NCI-H1694 (cell line): ENCODE results near the gene SAMD4B.

Experiments
- DNase-seq: peaks from one replicate; lab custom pipeline; 2025; lab: John Stamatoyannopoulos, UW

The SAMD4B gene

DNA sequence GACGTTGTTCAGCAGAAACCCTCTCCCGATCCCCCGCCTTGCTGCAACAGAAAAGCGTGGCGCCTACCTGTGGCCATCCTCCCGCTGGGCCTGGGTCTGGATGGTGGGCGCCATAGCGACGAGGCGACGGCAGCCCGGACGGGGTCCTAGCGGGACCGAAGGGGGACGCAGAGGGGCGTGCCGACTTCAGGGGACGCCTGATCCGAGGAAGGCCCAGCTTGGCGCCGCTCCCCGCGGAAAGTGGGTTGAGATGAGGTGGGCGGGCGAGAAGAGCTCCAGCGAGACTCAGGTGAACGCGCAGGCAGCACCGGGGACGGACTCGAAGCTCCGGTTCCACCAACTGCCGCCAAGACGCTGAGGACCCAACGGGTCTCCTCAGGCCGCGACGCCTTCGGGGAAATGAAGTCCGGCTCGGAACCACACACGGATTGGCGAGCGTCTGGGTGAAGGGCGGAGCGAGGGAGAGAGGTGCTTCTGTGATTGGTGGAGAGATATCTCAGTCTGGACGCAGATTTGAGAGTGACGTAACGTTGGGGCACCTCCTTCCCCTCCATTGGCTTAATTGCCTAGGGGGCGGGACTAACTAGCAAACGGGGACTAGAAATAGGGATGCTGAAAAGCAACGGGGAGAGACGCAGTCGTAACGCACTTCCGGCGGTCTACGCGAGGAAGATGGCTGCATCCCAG, 48.7 kb downstream of the SAMD4B start, which contains the start of the genes MED29 and PAF1:
TSS of gene MED29 (plus strand) at position 628 of the 687 bp plus-strand sequence. CDS start at position 673, 45 bp downstream.
TSS of gene PAF1 (minus strand) at position 356 of the 687 bp plus-strand sequence. CDS start at position 114, 242 bp downstream.
- DNase-seq: peak; percentile 99

DNA sequence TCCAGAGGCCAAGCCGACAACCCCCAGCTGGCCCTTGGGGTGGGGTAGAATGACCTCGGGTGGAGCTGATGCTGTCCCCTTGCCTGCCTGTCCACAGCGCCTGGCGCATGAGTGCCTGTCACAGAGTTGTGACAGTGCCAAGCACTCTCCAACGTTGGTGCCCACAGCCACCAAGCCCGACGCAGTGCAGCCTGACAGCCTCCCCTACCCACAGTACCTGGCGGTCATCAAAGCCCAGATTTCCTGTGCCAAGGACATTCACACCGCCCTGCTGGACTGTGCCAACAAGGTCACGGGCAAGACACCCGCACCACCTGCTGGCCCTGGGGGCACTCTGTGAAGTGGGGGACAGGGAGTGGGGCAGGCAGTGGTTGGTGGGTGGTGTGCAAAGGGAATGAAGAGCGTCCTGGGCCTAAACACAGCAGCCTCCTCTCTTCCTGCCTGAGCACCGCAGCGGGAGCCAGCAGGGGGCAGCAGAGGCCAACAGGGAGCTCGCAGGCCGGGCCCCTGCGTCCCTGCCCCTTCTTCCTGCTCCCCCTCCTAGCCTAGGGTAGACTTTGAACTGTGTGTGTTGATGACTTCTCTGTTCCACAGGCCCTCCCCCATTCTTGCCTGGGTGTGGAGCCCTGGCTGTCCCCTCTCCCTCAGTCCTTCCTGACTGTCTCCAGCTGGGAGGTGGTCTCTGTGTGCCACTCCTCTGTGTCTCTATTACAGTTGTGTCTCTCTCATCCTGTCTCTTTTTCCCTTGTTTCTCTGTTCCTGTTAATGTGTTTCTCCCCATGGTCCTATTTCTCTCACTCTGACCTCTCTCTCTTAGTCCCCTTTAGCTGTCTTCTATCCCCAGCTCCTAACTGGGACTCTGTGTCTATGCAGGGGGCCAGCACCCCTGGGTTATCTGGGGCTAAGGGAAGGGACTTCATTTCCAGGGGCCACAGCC, 55.4 kb downstream of the SAMD4B start:
- peak; percentile 67 for DNase-seq

DNA sequence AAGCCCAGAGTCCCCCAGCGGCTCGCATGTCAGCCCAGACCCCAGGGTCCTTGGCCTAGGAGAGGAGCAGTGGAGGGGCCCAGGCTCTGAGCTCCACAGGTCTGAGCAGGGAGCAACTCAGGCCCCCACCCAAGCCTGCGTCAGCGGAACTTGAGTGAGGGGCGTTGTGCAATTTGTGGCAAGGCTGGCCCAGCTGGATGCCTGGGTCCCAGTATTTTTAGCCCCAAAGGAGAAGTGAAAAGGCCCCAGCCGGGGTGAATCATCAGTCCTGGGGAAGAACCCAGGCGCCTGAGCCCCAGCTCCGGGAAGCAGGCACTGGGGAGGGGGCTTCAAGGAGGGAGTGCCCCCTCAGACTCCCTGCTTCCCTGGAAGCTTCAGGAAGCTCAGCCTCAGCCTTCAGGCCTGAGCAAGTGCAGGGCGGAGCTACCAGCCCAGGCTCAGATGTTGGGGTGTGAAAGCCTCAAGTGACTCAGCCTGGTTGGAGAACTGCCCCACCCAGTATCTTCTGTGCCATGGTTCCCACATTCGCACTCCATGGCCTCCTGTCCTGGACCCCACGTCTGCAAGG, 56.2 kb downstream of the SAMD4B start:
- no peak for DNase-seq

DNA sequence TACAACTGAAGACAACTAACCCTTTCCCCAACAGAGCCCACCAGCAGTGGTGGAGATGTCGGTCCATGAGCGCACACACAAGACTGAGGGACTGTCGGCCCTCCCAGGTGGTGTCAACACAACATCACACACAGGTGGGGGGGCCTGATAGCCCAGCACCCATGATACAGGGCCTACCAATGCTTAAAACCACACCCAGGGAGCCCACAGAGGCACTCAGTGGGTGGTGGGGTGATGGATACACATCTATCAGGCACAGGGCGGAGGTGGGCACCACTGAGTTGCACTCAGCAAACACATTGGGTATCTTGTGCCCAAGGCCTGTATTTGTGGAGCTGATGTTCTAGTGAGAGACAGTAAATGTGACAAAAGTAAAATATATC, 57.4 kb downstream of the SAMD4B start:
- no peak for DNase-seq

DNA sequence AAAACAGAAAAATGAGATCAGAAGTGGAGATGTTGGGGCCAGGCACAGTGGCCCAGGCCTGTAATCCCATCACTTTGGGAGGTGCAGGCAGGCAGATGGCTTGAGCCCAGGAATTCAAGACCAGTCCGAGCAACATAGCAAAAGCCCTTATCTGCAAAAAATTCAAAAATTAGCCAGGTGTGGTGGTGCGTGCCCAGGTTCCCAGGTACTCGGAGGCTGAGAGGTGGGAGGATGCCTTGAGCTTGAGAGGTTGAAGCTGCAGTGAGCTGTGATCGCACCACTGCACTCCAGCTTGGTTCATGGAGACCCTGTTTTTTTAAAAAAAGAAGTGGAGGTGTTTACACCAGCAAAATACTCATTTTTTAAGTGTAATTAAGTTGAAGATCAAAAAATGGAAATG, 57.8 kb downstream of the SAMD4B start:
- DNase-seq: no peak

DNA sequence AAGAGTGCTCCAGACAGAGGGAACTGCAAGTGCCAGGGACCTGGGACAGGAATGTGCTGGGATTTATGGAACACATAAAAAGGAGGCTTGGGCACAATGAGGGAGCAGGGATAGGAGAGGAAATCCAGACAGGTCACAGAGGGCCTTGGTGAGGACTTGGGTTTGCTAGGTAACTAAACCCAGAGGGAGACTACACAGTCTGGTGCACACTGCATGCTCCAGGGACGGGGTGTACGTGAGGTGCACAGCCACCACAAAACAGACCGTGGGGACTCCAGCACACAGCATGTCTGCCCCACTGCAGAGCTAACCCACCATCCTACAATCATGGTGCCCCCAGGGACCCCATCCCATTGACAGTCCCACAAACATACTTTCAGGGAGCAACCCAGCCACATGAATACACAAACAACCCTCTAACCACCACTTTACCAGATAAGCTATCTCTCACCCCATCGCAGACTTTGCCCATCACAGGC, 58.9 kb downstream of the SAMD4B start:
- DNase-seq: no peak

DNA sequence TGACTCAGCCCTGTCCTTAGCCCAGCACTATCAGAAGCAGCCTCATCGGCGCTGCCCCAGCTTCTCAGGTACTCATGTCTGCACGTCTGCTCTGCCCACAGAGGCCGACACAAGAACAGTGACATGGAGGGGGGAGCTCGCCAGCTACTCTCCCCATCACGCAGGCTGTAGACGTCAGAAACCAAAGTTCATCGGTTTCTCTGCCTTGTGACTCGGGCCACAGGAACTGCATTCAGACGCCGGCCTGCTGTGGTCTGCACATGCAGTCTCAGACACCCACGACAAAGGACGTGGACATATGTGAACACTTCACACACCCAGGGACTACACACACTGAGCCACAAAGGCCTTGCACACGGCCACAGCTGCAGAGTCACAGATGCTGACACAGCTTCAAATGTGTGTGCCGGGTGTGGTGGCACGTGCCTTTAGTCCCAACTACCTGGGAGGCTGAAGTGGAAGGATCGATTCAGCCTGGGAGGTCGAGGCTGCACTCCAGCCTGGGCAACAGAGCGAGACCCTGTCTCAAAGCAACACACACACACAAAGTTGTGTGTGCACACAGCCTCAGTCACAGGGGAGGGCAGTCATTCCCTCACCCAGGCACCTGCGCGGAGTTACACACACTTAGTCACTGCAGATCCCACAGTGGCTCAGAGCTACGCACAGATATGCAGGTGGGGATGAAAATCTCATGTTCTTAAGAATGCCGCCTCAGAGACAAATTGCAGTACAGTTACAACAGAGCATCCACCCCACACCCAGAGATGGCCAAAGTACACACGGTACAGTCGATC, 59.5 kb downstream of the SAMD4B start:
- no peak for DNase-seq

DNA sequence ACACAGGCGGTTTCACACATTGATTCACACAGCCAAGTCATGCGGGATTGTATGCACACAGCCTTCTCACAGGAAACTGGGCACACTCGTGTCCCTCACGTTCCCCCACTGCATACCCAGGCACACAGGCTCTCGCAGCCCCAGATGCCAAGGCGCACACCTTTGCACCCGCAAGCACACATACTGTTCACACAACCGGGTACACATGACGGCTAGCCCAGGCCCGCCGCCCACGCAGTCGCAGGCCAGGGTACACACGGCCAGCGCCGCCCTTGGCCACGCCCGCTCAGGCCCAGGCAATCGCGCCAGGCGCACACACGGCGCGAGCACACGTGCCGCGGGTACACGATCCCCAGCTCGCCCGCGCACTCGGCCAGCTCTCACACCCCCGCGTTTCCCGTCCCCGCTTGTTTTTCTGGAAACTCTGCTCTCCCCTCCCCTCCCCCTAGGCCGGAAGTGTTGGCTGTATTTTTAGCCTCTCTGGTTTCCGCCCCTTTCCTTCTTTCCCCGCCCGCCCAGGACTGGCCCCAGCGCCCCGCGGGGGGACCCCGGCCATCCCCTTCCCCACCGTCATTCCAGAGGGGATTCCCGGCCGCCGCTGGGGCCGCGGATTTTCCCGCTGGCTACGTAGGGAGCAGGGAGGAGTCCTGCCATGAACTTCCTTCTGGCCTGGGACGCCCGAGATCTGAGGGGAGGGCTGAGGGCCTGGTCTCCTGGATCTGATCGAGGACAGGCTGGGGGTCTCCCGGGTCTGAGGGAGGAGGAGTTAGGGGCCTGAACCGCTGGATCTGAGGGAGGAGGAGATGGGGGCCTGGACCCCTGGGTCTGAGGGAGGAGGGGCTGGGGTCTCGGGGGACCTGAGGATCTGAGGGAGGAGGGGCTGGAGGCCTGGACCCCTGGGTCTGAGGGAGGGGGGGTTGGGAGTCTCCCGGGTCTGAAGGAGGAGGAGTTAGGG, 60.4 kb downstream of the SAMD4B start:
- peak; percentile 33 for DNase-seq

DNA sequence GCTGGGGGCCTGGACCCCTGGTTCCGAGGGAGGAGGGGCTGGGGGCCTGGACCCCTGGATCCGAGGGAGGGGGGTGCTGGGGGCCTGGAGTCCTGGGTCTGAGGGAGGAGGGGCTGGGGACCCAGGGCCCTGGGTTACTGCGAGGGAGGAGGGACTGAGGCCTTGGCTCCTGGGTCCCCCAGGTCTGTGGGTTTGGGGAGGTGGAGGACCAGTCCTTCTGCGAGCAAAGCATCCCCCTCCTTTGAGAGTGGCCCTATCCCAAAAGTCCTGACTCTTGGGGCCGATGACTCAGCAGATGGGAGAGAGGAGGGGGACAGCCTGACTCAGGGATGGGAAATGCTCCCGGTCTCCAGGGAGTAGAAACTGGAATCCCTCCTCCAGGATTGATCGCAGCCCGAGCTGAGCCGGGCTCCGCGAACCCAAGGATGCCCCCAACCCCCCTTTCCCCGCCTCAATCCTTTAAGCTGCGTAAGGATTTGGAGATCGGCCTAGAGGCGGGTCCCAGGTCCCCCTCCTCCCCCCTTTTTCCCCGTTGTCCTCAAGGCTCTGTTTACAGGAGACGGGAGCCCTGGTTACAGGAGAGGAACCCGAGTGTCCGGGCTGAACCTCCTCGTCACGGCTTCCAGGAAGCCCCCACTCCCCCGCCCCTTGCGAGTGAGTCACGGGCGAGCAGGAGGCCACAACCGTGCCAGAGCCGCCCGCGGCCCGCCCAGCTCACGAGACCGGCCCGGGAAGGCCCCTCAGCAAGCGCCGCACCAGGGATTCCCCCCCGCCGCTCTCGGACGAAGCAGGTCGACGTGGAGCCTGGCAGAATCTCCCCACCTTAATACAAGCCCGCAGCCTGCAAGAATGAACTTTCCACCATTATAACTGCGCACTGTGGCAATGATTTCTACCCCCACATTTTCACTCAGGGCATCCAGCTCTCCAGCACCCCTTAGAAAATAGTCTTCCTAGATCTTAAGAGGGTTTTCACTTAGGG, 61.4 kb downstream of the SAMD4B start:
- no peak for DNase-seq

DNA sequence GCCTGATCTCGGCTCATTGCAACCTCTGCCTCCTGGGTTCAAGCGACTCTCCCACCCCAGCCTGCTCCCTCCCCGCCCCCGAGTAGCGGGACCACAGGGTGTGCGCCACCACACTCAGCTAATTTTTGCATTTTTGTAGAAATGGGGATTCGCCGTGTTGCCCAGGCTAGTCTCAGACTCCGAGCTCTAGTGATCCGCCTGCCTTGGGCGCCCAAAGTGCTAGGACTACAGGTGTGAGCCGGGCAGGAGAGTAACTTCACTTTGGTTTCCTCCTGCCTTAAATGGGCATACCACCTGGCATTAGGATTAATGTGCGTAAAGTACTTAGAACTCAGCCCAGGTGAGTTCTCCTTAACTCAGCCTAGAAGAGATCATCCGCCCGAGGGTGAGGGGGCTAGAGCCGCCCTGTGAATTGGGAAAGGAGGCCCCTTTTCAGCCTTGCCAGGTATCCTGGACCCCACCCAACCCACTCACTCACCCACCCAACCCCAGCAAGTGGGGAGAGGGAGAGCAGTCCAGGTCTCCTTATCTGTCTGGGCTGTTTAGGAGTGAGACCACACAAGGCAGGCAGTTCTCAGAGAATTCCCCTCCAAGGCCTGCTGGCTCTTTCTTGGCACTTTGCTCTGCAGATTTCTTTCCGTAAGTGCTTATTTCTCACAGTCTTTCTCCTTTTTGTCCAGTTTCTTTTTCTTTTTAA, 63.2 kb downstream of the SAMD4B start:
- DNase-seq: no peak

DNA sequence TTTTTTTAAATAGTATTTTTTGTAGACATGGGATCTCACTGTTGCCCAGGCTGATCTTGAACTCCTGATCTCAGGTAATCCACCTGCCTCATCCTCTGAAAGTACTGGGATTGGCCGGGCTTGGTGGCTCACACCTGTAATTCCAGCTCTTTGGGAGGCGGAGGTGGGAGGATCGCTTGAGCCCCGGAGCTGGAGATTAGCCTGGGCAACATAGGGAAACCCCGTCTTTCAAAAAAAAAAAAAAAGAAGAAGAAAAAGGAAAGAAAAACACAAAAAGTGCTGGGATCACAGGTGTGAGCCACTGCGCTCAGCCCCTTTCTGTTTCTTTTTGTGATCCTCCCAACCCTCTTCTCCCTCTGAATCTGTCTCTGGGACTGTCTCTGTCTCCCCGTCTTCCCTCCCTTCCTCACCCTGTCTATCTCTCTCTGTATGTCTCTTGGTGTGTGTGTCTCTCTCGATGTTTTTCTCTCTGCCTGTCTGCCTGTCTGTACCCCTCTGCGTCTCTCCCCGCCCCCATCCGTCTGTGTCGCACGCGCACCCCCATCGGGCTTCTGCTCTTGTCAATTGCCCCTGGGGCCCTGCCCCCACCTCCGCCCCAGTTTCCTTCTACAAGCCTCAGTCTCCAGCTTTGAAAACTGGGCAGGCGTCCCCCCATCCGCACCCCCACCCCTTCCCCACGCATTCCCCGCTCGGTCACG, 63.9 kb downstream of the SAMD4B start:
- DNase-seq: no peak

DNA sequence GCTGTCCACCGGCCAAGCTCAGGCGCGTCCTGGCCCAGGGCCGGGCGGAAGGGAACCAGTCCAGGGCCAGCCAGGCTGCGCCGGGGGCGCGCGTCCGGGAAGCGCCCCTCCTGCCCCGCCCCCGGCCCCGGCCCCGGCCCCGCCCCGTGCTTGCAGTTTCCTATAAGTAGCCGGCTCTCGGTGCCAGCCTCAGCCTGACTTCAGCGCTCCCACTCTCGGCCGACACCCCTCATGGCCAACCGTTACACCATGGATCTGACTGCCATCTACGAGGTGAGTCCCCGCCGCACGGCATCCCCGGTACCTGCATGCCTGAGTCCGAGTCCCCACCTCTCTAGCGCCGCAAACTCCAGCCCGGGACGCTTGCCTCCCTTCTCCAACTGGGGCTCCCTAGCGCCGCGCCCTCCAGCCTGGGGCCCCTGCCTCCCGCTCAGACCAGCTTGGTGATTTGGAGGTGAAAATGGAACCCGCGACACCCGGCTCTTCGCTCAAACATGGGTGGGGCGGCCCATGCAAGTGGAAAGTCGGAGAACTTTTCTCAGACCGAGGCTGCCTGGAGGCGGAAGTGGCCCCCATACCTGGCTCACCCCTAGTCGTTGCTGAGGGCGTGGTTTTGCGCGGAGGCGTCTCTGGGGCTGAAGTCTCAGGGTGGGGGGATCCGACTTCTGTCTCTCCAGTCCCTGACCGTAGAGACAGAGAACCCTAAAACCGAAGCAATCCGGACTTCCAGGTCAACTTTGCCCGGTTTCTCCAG, 64.6 kb downstream of the SAMD4B start, which contains the start of gene ZFP36:
TSS of gene ZFP36 (plus strand) at position 192 of the 754 bp plus-strand sequence. CDS start at position 250, 58 bp downstream.
- peak; percentile 37 for DNase-seq

DNA sequence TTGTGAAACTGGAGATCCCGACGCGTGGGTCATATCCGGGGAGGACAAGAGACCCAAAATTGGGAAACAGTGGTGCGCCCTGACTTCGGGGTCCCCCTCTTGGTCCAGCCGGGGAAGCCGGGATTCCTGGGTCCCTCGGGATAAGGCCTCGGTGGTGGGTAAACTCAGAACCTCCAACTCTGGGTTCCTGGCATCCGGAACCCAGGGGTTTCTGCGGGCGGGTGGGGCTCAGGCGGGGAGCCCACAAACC, 65.1 kb downstream of the SAMD4B start:
- DNase-seq: no peak

DNA sequence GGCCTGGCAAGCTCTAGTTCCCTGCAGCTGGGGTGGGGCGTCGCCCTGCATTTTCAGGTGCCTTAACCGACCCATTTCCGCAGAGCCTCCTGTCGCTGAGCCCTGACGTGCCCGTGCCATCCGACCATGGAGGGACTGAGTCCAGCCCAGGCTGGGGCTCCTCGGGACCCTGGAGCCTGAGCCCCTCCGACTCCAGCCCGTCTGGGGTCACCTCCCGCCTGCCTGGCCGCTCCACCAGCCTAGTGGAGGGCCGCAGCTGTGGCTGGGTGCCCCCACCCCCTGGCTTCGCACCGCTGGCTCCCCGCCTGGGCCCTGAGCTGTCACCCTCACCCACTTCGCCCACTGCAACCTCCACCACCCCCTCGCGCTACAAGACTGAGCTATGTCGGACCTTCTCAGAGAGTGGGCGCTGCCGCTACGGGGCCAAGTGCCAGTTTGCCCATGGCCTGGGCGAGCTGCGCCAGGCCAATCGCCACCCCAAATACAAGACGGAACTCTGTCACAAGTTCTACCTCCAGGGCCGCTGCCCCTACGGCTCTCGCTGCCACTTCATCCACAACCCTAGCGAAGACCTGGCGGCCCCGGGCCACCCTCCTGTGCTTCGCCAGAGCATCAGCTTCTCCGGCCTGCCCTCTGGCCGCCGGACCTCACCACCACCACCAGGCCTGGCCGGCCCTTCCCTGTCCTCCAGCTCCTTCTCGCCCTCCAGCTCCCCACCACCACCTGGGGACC, 65.6 kb downstream of the SAMD4B start:
- no peak for DNase-seq

DNA sequence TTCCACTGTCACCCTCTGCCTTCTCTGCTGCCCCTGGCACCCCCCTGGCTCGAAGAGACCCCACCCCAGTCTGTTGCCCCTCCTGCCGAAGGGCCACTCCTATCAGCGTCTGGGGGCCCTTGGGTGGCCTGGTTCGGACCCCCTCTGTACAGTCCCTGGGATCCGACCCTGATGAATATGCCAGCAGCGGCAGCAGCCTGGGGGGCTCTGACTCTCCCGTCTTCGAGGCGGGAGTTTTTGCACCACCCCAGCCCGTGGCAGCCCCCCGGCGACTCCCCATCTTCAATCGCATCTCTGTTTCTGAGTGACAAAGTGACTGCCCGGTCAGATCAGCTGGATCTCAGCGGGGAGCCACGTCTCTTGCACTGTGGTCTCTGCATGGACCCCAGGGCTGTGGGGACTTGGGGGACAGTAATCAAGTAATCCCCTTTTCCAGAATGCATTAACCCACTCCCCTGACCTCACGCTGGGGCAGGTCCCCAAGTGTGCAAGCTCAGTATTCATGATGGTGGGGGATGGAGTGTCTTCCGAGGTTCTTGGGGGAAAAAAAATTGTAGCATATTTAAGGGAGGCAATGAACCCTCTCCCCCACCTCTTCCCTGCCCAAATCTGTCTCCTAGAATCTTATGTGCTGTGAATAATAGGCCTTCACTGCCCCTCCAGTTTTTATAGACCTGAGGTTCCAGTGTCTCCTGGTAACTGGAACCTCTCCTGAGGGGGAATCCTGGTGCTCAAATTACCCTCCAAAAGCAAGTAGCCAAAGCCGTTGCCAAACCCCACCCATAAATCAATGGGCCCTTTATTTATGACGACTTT, 66.4 kb downstream of the SAMD4B start:
- DNase-seq: no peak
